Measurements from ENCODE around the gene CLDN12. TPM values are rescaled to one million over a fixed set of nuclear protein-coding genes. Genes with fewer than 3 reads are reported as not detected.

The CLDN12 gene
- total RNA-seq, 4 donors from 2014 or later: 13.2 to 66.9 (median 49.0) TPM

- no peak overlapping the region for H3K4me3 ChIP-seq
- no peaks in the 10 kb centered on the region for H3K4me1 ChIP-seq
- peaks cover 0 to 13% (median 4%) of the 10 kb centered on the region in 4 donors for H3K9me3 ChIP-seq
- H3K27ac ChIP-seq: no peak overlapping the region
- DNase-seq: no peak
- no peaks in the 10 kb centered on the region for H3K36me3 ChIP-seq
- no peaks in the 10 kb centered on the region for H3K27me3 ChIP-seq
- TF ChIP-seq CTCF (IDR thresholded peaks at IDR 0.05) (no peak), POLR2A (IDR thresholded peaks at IDR 0.05) (no peak)
Measured at GRCh38 chr7:90433221-90433620, 30.0 kb downstream of the CLDN12 start.

- Histone ChIP-seq H3K4me3 (no peak overlapping the region), H3K4me1 (no peaks in the 10 kb centered on the region), H3K27me3 (no peaks in the 10 kb centered on the region), H3K36me3 (no peaks in the 10 kb centered on the region), H3K9me3 (no peaks in the 10 kb centered on the region), H3K27ac (no peak overlapping the region)
- DNase-seq: no peak
- no peak for TF ChIP-seq POLR2A (IDR thresholded peaks at IDR 0.05)
- TF ChIP-seq CTCF (IDR thresholded peaks at IDR 0.05): no peak
Measured at GRCh38 chr7:90445633-90446032, 42.4 kb downstream of the CLDN12 start.

DNA sequence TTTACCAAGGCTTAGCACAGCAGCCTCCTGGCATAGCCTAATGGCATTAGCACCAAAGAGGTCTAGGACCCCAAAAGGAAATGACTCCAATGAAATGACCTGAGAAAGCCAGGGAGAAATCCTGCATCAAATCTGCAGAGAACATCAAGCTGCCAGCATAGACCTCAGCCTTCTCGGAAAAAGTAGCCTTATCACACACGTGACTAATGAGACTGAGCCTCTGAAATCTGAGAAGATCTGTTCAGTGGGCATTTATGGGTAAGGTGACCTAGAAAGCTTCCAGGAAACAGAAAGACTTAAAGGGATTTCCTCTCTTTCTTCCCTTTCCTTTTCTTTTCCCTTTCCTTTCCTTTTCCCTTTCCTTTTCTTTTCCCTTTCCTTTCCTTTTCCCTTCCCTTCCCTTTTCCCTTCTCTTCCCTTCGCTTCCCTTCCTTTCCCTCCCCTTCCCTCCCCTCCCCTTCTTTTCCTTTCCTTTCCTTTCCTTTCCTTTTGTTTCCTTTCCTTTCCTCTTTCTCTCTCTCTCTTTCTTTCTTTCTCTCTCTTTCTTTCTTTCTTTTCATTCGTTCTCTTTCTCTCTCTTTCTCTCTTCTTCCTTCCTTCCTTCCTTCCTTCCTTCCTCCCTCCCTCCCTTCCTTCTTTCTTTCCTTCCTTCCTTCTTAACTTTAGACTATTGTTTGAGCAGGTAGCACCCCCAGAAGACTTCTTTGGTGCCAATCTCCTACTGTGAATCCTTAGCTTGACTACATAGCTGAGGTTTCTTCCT lies 43.1 kb downstream of the CLDN12 start:
- no peaks in the 10 kb centered on the region for H3K36me3 ChIP-seq
- H3K9me3 ChIP-seq: no peaks in the 10 kb centered on the region
- DNase-seq: no peak
- TF ChIP-seq CTCF (IDR thresholded peaks at IDR 0.05) (no peak), POLR2A (IDR thresholded peaks at IDR 0.05) (no peak)
- no peak overlapping the region for H3K4me3 ChIP-seq
- H3K27me3 ChIP-seq: no peaks in the 10 kb centered on the region
- no peaks in the 10 kb centered on the region for H3K4me1 ChIP-seq
- H3K27ac ChIP-seq: no peak overlapping the region

- Histone ChIP-seq H3K27me3 (no peaks in the 10 kb centered on the region), H3K4me3 (no peak overlapping the region), H3K27ac (no peak overlapping the region), H3K4me1 (no peaks in the 10 kb centered on the region), H3K36me3 (no peaks in the 10 kb centered on the region), H3K9me3 (no peaks in the 10 kb centered on the region)
- TF ChIP-seq CTCF (IDR thresholded peaks at IDR 0.05) (no peak), POLR2A (IDR thresholded peaks at IDR 0.05) (no peak)
- DNase-seq: no peak
Measured at GRCh38 chr7:90453259-90453891, 50.1 kb downstream of the CLDN12 start.

DNA sequence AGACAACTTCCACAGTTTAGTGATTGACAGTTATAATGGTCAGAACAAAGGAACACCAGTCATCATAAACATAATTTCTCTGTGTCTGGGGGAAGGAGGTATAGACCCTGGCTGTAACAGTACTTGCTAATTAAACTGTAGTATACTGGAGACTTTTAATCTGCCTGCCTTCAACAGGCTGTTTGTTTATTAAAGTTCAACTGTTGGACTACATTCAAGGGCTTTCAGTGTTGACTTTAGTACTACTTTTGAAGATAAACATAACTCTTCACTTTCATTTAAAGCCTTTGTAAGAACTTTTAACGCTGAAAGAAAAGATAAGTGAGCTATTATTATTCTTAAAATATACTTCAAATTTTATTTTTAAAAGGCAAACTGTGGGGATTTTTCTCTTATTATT lies 50.7 kb downstream of the CLDN12 start:
- no peaks in the 10 kb centered on the region for H3K27me3 ChIP-seq
- H3K4me3 ChIP-seq: no peak overlapping the region
- no peaks in the 10 kb centered on the region for H3K4me1 ChIP-seq
- no peaks in the 10 kb centered on the region for H3K36me3 ChIP-seq
- DNase-seq: no peak
- H3K27ac ChIP-seq: no peak overlapping the region
- no peaks in the 10 kb centered on the region for H3K9me3 ChIP-seq
- no peak for TF ChIP-seq CTCF (IDR thresholded peaks at IDR 0.05)
- TF ChIP-seq POLR2A (IDR thresholded peaks at IDR 0.05): no peak

All from Peyer's patch (tissue), 4 donors.